Mesodermal cell (in vitro differentiated cells): ENCODE results near the gene HDGFL1.

Source experiments
- H3K27ac ChIP-seq: 2 replicates; pipeline ENCODE4 v1.7.0; 2013; ENCODE audit warnings: mild to moderate bottlenecking, low read depth, low read length, moderate library complexity; ENCODE audit not compliant: severe bottlenecking
- H3K36me3 ChIP-seq: 2 replicates; pipeline ENCODE4 v1.7.1; 2013; ENCODE audit warnings: mild to moderate bottlenecking, low read length, moderate library complexity; ENCODE audit not compliant: control insufficient read depth, insufficient read depth
- H3K4me1 ChIP-seq: one replicate; pipeline ENCODE4 v1.7.1; 2013; ENCODE audit warnings: mild to moderate bottlenecking, low read length; ENCODE audit not compliant: insufficient read depth, control insufficient read depth, poor library complexity, severe bottlenecking
- H3K4me3 ChIP-seq: 2 replicates; pipeline ENCODE4 v1.7.0; 2013; ENCODE audit warnings: low read length, control low read depth, mild to moderate bottlenecking; ENCODE audit not compliant: insufficient read depth, poor library complexity, severe bottlenecking; ENCODE audit errors: extremely low read depth
- H3K9me3 ChIP-seq: 2 replicates; pipeline ENCODE4 v1.7.1; 2013; ENCODE audit warnings: mild to moderate bottlenecking, low read length, moderate library complexity; ENCODE audit not compliant: control insufficient read depth
- WGBS, 2 experiments: methylation state at CpG; one replicate each; pipeline ENCODE4 v1.1.5; 2013; ENCODE audit warnings: missing lambda C conversion rate in 2 of 2; ENCODE audit not compliant: insufficient coverage in 2 of 2; 5-methylcytosine and 5-hydroxymethylcytosine counted together

The HDGFL1 gene

GRCh38 chr6:22557007-22557406 lies 12.4 kb upstream of the HDGFL1 start:
- Histone ChIP-seq H3K4me1 (no peaks in the 10 kb centered on the region), H3K4me3 (no peak overlapping the region), H3K36me3 (no peaks in the 10 kb centered on the region), H3K9me3 (no peaks in the 10 kb centered on the region), H3K27ac (no peak overlapping the region)
- WGBS, 2 experiments: 73% methylated on average over 2 of the region's 6 CpGs; no CpG with 5 or more reads in 1 of the 2 experiments

- Histone ChIP-seq H3K36me3 (no peaks in the 10 kb centered on the region), H3K27ac (no peak overlapping the region), H3K4me3 (no peak overlapping the region), H3K9me3 (no peaks in the 10 kb centered on the region), H3K4me1 (no peaks in the 10 kb centered on the region)
- WGBS, 2 experiments: 63% methylated on average over 1 of the region's 1 CpG; no CpG with 5 or more reads in 1 of the 2 experiments
Observed at GRCh38 chr6:22558288-22558882, 11.0 kb upstream of the HDGFL1 start.

DNA sequence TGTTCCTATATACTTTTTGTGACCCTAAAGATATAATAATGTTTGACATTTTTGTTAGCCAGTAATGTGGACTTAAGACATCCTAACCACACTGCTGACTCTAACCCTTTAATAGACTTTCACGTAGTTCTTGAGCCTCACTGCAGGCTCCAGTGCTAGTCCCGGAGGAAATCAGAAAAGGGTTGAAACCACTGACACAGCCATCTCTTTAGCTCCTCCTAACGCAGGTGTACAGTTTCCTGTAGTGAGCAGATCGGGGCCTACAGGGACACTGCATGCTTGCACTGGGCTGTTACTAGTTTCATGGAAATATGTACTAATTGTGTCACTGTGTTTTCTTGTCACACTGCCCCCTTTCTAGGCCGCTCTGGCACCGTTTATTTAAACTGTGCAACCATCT lies 512 bp upstream of the HDGFL1 start:
- no peaks in the 10 kb centered on the region for H3K36me3 ChIP-seq
- 92 to 93% methylated on average over 3 to 5 of the region's 6 CpGs for WGBS, 2 experiments
- H3K9me3 ChIP-seq: no peaks in the 10 kb centered on the region
- H3K27ac ChIP-seq: no peak overlapping the region
- no peaks in the 10 kb centered on the region for H3K4me1 ChIP-seq
- H3K4me3 ChIP-seq: no peak overlapping the region

GRCh38 chr6:22570185-22570551 lies 802 bp downstream of the HDGFL1 start:
- Histone ChIP-seq H3K36me3 (no peaks in the 10 kb centered on the region), H3K27ac (no peak overlapping the region), H3K9me3 (no peaks in the 10 kb centered on the region), H3K4me1 (no peaks in the 10 kb centered on the region), H3K4me3 (no peak overlapping the region)
- WGBS, 2 experiments: 98% methylated on average over 22 to 26 of the region's 26 CpGs

GRCh38 chr6:22575190-22575589 lies 5.8 kb downstream of the HDGFL1 start:
- Histone ChIP-seq H3K9me3 (no peaks in the 10 kb centered on the region), H3K4me3 (no peak overlapping the region), H3K36me3 (no peaks in the 10 kb centered on the region), H3K27ac (no peak overlapping the region), H3K4me1 (no peaks in the 10 kb centered on the region)
- 100% methylated on average over 1 of the region's 2 CpGs; no CpG with 5 or more reads in 1 of the 2 experiments for WGBS, 2 experiments

GRCh38 chr6:22579439-22579838 lies 10.1 kb downstream of the HDGFL1 start:
- no peak overlapping the region for H3K4me3 ChIP-seq
- no peaks in the 10 kb centered on the region for H3K36me3 ChIP-seq
- 87 to 89% methylated on average over 2 of the region's 5 CpGs for WGBS, 2 experiments
- no peaks in the 10 kb centered on the region for H3K9me3 ChIP-seq
- H3K4me1 ChIP-seq: no peaks in the 10 kb centered on the region
- no peak overlapping the region for H3K27ac ChIP-seq

- H3K4me1 ChIP-seq: no peaks in the 10 kb centered on the region
- H3K9me3 ChIP-seq: no peaks in the 10 kb centered on the region
- no peak overlapping the region for H3K4me3 ChIP-seq
- WGBS, 2 experiments: 90% methylated on average over 4 of the region's 5 CpGs; no CpG with 5 or more reads in 1 of the 2 experiments
- no peak overlapping the region for H3K27ac ChIP-seq
- H3K36me3 ChIP-seq: no peaks in the 10 kb centered on the region
Observed at GRCh38 chr6:22580337-22580736, 11.0 kb downstream of the HDGFL1 start.

DNA sequence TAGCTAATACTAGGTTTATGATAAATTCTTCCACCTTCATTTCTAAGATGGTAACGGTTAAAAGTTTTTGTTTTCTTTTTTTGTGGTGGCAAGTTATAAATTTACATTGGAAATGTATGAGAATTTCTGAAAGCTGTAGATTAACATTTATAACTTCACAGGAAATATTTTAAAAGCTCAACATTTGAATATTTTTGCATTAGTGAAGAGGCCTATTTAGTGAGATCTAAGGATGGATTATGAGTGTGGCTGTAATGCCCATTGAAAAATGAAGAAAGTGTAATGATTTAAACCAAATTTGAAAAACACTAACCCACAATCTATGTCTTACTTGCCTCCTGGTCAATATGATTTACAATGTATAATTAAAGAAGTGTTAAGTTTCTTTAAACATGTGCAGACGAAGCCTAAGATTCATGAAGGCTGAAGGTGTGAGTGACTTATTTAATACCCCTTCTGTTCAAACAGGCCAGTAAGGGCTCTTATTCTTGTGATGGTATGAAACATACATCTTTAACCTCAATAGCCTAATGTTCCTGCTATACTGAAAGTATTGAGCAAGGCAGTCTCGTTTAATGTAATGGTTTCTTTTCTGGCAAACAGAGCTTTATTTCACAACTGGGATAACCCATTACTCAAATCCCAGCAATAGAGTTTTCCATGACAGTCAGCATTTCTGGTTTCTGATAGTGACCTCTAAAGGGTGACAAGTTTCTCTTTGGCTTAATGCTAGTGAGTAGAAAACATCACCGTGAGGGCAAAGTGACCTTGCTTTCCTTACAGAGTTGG lies 13.2 kb downstream of the HDGFL1 start:
- Histone ChIP-seq H3K27ac (no peak overlapping the region), H3K9me3 (no peaks in the 10 kb centered on the region), H3K4me3 (no peak overlapping the region), H3K4me1 (no peaks in the 10 kb centered on the region), H3K36me3 (no peaks in the 10 kb centered on the region)
- 83% methylated on average over 1 of the region's 4 CpGs; no CpG with 5 or more reads in 1 of the 2 experiments for WGBS, 2 experiments

GRCh38 chr6:22583230-22583629 lies 13.9 kb downstream of the HDGFL1 start:
- no peaks in the 10 kb centered on the region for H3K9me3 ChIP-seq
- no peak overlapping the region for H3K27ac ChIP-seq

DNA sequence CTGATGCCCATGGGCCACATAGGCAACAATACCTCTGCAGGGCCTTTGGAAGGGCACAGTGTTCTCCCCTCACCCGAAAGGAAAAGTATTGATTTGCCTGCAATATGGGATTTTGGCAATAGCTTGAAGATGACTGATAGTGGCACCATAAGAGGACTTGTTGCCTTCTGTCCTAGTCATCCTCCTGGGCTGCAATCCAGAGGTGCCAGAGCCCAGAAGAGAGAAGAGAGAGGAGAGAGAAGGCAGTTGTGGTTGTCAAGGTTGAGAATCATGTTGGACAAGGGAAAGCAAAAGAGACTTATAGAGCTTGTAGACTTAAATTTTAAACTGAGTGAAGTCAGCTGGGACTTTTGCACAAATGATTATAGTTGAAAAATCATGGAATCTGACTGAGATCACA lies 14.6 kb downstream of the HDGFL1 start:
- Histone ChIP-seq H3K27ac (no peak overlapping the region), H3K36me3 (no peaks in the 10 kb centered on the region), H3K4me1 (no peaks in the 10 kb centered on the region), H3K4me3 (no peak overlapping the region), H3K9me3 (no peaks in the 10 kb centered on the region)
- WGBS, 2 experiments: 80 to 100% methylated on average over 1 of the region's 1 CpG

More at GRCh38 chr6:22583230-22583629, 13.9 kb downstream of the HDGFL1 start:
- H3K36me3 ChIP-seq: no peaks in the 10 kb centered on the region
- H3K4me1 ChIP-seq: no peaks in the 10 kb centered on the region
- H3K4me3 ChIP-seq: no peak overlapping the region
- 92 to 100% methylated on average over 2 of the region's 5 CpGs for WGBS, 2 experiments

- Histone ChIP-seq H3K4me1 (no peaks in the 10 kb centered on the region), H3K27ac (no peak overlapping the region), H3K4me3 (no peak overlapping the region), H3K9me3 (no peaks in the 10 kb centered on the region), H3K36me3 (no peaks in the 10 kb centered on the region)
Observed at GRCh38 chr6:22589118-22589517, 19.8 kb downstream of the HDGFL1 start.
